ENCODE data around the gene OLFM1.

The OLFM1 gene

GRCh38 chr9:135087489-135087792, at the start of gene OLFM1:
Gene OLFM1 (plus strand): TSS chr9:135087668. CDS start chr9:135087990, 322 bp downstream.
- peak; percentile 37 for DNase-seq (ENCODE audit: low spot score)

- no peak for DNase-seq (ENCODE audit: low spot score)
These were observed 49.1 kb upstream of the OLFM1 start for GRCh38 chr9:135038331-135038730.

GRCh38 chr9:135038826-135039225, 48.6 kb upstream of the OLFM1 start:
- no peak for DNase-seq (ENCODE audit: low spot score)

- no peak for DNase-seq (ENCODE audit: low spot score)
These were observed 48.1 kb upstream of the OLFM1 start for GRCh38 chr9:135039266-135039870.

- no peak for DNase-seq (ENCODE audit: low spot score)
These were observed 47.4 kb upstream of the OLFM1 start for GRCh38 chr9:135039916-135040645.

GRCh38 chr9:135040892-135041291, 46.6 kb upstream of the OLFM1 start:
- no peak for DNase-seq (ENCODE audit: low spot score)

GRCh38 chr9:135043345-135043744, 44.1 kb upstream of the OLFM1 start:
- no peak for DNase-seq (ENCODE audit: low spot score)

- DNase-seq (ENCODE audit: low spot score), result no peak
These were observed 42.1 kb upstream of the OLFM1 start for GRCh38 chr9:135045264-135045927.

GRCh38 chr9:135045928-135046738, 41.3 kb upstream of the OLFM1 start:
- no peak for DNase-seq (ENCODE audit: low spot score)

GRCh38 chr9:135046739-135047350, 40.6 kb upstream of the OLFM1 start:
- no peak for DNase-seq (ENCODE audit: low spot score)

GRCh38 chr9:135047521-135047920, 39.9 kb upstream of the OLFM1 start:
- no peak for DNase-seq (ENCODE audit: low spot score)

GRCh38 chr9:135048046-135048757, 39.3 kb upstream of the OLFM1 start:
- no peak for DNase-seq (ENCODE audit: low spot score)

- DNase-seq (ENCODE audit: low spot score), result no peak
These were observed 38.6 kb upstream of the OLFM1 start for GRCh38 chr9:135048758-135049444.

- DNase-seq (ENCODE audit: low spot score), result no peak
These were observed 38.0 kb upstream of the OLFM1 start for GRCh38 chr9:135049460-135049859.

GRCh38 chr9:135050072-135050990, 37.1 kb upstream of the OLFM1 start:
- DNase-seq (ENCODE audit: low spot score), result no peak

GRCh38 chr9:135051316-135052038, 36.0 kb upstream of the OLFM1 start:
- DNase-seq (ENCODE audit: low spot score), result no peak

GRCh38 chr9:135053133-135053532, 34.3 kb upstream of the OLFM1 start:
- DNase-seq (ENCODE audit: low spot score), result no peak

GRCh38 chr9:135055181-135055580, 32.3 kb upstream of the OLFM1 start:
- DNase-seq (ENCODE audit: low spot score), result no peak

- DNase-seq (ENCODE audit: low spot score), result no peak
These were observed 30.9 kb upstream of the OLFM1 start for GRCh38 chr9:135056541-135056940.

All from HuH-7 (cell line).